GM19397 (cell line): Measurements from ENCODE around the gene LIN7B.

Experiments
- ATAC-seq: cut with Tn5 transposase; IDR thresholded peaks from one replicate; pipeline ENCODE4 v1.9.1; 2021; ENCODE audit warnings: mild to moderate bottlenecking, moderate library complexity; ENCODE audit not compliant: unreplicated experiment

LIN7B gene

GRCh38 chr19:49094505-49095482 lies 19.4 kb upstream of the LIN7B start:
- no peak for ATAC-seq

- ATAC-seq: no peak
Measured at GRCh38 chr19:49097453-49098288, 16.5 kb upstream of the LIN7B start.

- ATAC-seq: no peak
Measured at GRCh38 chr19:49098795-49099194, 15.4 kb upstream of the LIN7B start.

- no peak for ATAC-seq
Measured at GRCh38 chr19:49101160-49101559, 13.0 kb upstream of the LIN7B start.

- no peak for ATAC-seq
Measured at GRCh38 chr19:49102303-49102702, 11.9 kb upstream of the LIN7B start.

GRCh38 chr19:49103331-49104085 lies 10.7 kb upstream of the LIN7B start:
- ATAC-seq: no peak

- no peak for ATAC-seq
Measured at GRCh38 chr19:49104229-49104864, 9.8 kb upstream of the LIN7B start.

- ATAC-seq: no peak
Measured at GRCh38 chr19:49106648-49107135, 7.5 kb upstream of the LIN7B start.

GRCh38 chr19:49107625-49108459 lies 6.3 kb upstream of the LIN7B start:
- no peak for ATAC-seq

- no peak for ATAC-seq
Measured at GRCh38 chr19:49109051-49109450, 5.1 kb upstream of the LIN7B start.

- no peak for ATAC-seq
Measured at GRCh38 chr19:49109569-49110233, 4.5 kb upstream of the LIN7B start.

- ATAC-seq: no peak
Measured at GRCh38 chr19:49110567-49110966, 3.6 kb upstream of the LIN7B start.

GRCh38 chr19:49111218-49111998 lies 2.8 kb upstream of the LIN7B start:
- no peak for ATAC-seq

GRCh38 chr19:49114630-49115363 lies 627 bp downstream of the LIN7B start:
- no peak for ATAC-seq

GRCh38 chr19:49116544-49116943 lies 2.4 kb downstream of the LIN7B start:
- ATAC-seq: no peak

- no peak for ATAC-seq
Measured at GRCh38 chr19:49117677-49118564, 3.8 kb downstream of the LIN7B start.
